ENCODE data around the gene GSG1L2. TPM values are rescaled to one million over a fixed set of nuclear protein-coding genes. Genes with fewer than 3 reads are reported as not detected.

The GSG1L2 gene
- total and polyA plus RNA-seq, 7 donors, result not detected

DNA sequence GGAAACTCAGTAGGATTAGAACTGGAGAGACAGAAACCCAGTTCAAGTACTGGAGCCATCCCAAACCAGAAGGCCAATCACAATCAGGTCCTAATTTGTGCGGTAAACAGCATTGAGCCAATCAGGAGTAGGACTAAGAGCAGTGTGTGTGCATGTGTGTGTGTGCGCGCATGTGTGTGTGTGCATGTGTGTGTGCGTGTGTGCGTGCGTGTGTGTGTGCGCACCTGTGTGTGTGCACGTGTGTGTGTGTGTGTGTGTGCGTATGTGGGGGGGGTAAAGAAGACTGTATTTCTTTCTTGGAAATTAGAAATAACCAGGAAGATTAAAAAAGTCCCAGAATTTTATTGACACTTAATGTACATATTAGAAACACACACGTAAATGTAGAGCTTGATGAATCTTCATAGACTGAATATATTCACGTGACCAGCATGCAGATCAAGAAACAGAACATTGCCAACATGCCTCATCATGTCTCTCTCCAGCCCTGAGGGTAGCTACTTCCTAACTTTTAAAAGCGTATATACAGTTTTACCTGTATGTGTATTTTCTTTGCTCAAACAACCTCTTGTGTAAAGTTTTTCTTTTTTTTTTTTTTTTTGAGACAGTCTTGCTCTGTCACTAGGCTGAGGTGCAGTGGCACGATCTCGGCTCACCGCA is 29.6 kb downstream of the GSG1L2 start:
- 90 to 94% methylated on average over 15 of the region's 15 CpGs for whole genome bisulfite sequencing, 2 donors
- no peaks in the 10 kb centered on the region for H3K9me3 ChIP-seq
- H3K36me3 ChIP-seq, result no peaks in the 10 kb centered on the region
- H3K27me3 ChIP-seq, result no peaks in the 10 kb centered on the region
- no peak overlapping the region for H3K4me3 ChIP-seq
- peaks cover 0 to 9% (median 8%) of the 10 kb centered on the region in 4 donors for H3K4me1 ChIP-seq
- no peak for DNase-seq
- intact Hi-C loops (cut with DNase I), result no loop called here
- H3K27ac ChIP-seq, result no peak overlapping the region
- TF ChIP-seq, protein P1, sequence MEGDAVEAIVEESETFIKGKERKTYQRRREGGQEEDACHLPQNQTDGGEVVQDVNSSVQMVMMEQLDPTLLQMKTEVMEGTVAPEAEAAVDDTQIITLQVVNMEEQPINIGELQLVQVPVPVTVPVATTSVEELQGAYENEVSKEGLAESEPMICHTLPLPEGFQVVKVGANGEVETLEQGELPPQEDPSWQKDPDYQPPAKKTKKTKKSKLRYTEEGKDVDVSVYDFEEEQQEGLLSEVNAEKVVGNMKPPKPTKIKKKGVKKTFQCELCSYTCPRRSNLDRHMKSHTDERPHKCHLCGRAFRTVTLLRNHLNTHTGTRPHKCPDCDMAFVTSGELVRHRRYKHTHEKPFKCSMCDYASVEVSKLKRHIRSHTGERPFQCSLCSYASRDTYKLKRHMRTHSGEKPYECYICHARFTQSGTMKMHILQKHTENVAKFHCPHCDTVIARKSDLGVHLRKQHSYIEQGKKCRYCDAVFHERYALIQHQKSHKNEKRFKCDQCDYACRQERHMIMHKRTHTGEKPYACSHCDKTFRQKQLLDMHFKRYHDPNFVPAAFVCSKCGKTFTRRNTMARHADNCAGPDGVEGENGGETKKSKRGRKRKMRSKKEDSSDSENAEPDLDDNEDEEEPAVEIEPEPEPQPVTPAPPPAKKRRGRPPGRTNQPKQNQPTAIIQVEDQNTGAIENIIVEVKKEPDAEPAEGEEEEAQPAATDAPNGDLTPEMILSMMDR (IDR thresholded peaks at IDR 0.05), result no peak
- no peak for TF ChIP-seq POLR2AphosphoS5 (IDR thresholded peaks at IDR 0.05)
- no peak for TF ChIP-seq POLR2A (IDR thresholded peaks at IDR 0.05)
- no peak for TF ChIP-seq EP300 (IDR thresholded peaks at IDR 0.05)

DNA sequence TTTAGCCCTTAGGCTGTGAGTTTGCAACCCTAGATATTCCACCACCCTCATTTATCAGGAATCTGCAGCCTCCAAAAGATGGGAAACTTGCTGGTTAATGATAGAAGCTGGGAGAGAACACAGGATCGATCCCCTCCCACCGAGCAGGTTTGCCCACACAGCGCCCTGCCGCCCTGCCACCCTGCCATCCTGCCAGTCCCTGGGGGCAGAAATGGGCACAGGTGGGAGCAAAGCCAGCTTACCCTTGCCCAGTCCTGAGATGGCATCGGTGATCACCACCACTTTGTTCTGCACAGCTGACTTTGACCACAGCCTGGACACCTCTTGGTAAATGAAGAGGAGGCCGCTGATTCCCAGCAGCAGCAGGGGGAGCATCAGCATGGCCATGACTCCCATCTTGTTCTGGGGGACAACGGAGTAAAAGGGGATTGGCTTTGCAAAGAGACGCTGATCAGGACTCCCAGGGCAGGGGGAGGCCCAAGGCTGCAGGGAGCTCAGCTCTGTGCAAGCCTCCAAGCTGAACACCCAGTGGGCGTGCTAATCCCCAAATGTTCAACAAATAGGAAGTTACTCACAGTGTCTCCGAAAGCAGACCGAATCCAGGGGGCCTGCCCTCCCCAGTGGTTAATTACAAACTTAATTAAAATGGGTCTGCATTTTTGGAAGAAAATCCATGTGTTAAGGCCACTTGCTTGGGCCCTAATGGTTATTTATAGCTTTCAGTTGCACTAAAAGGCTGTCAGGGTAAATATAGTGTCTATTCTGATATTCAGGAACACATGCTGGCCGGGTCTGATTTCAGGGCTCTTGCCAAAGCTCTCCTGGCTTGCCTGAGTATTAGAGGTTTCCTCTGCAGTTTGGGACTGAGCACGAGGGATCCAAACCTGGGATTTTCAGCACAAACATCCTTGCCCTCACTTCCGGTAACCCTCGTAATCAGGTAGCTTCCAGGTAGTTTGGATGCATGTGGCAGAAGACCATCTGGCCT is 30.7 kb downstream of the GSG1L2 start, which contains the start of gene DHRS7C:
Gene DHRS7C, minus strand, starts transcription at position 704 of the 988 bp plus-strand sequence. Its CDS starts 308 bp downstream, at position 396.
- Histone ChIP-seq H3K27me3 (no peaks in the 10 kb centered on the region), H3K4me1 (peaks cover 0 to 9% (median 8%) of the 10 kb centered on the region in 4 donors), H3K27ac (no peak within 1 kb of the TSS), H3K4me3 (no peak within 1 kb of the TSS), H3K36me3 (no peaks in the 10 kb centered on the region), H3K9me3 (no peaks in the 10 kb centered on the region)
- intact Hi-C loops (cut with DNase I), result no loop called here
- no peak for TF ChIP-seq EP300 (IDR thresholded peaks at IDR 0.05)
- TF ChIP-seq, protein P1 (IDR thresholded peaks at IDR 0.05), result no peak
- WGBS, 2 donors, result 76 to 78% methylated on average over 15 of the region's 15 CpGs
- DNase-seq, result no peak

DNA sequence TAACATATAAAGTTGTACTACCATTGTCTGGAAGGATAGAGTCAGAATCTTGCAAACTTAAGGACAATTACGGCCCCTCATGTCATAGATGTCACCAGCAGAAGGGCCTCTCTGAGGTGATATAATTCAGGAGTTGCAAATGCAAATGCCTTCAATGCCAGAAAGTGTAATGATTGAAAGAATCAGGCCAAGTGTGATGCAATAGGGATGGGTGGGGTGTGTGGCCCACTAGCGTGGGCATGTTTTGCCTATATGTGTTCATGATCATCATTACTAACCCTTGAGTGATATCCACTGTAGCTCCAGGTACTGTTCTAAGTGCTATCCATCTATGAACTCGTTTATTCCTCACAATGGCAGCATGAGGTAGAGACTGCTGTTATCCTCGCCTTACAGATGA is 31.6 kb downstream of the GSG1L2 start:
- H3K27ac ChIP-seq, result no peak overlapping the region
- no peak for TF ChIP-seq POLR2AphosphoS5 (IDR thresholded peaks at IDR 0.05)
- TF ChIP-seq EP300 (IDR thresholded peaks at IDR 0.05), result no peak
- TF ChIP-seq, protein P1 (IDR thresholded peaks at IDR 0.05), result no peak
- no peak for TF ChIP-seq POLR2A (IDR thresholded peaks at IDR 0.05)
- no peak overlapping the region for H3K4me3 ChIP-seq
- no peaks in the 10 kb centered on the region for H3K9me3 ChIP-seq
- intact Hi-C loops (cut with DNase I), result no loop called here
- H3K27me3 ChIP-seq, result no peaks in the 10 kb centered on the region
- no peaks in the 10 kb centered on the region for H3K36me3 ChIP-seq
- peaks cover 0 to 9% (median 8%) of the 10 kb centered on the region in 4 donors for H3K4me1 ChIP-seq
- no peak for DNase-seq
- 64 to 84% methylated on average over 4 of the region's 4 CpGs for WGBS, 2 donors

GRCh38 chr17:9788601-9789000 is 33.3 kb downstream of the GSG1L2 start:
- Histone ChIP-seq H3K4me3 (no peak overlapping the region), H3K9me3 (no peaks in the 10 kb centered on the region), H3K27ac (no peak overlapping the region), H3K27me3 (no peaks in the 10 kb centered on the region), H3K4me1 (peaks cover 0 to 9% (median 8%) of the 10 kb centered on the region in 4 donors), H3K36me3 (no peaks in the 10 kb centered on the region)
- WGBS, 2 donors, result 71 to 81% methylated on average over 8 of the region's 8 CpGs
- DNase-seq, result no peak
- TF ChIP-seq POLR2AphosphoS5 (IDR thresholded peaks at IDR 0.05), result no peak
- TF ChIP-seq EP300 (IDR thresholded peaks at IDR 0.05), result no peak
- TF ChIP-seq, protein P1 (IDR thresholded peaks at IDR 0.05), result no peak
- TF ChIP-seq POLR2A (IDR thresholded peaks at IDR 0.05), result no peak
- intact Hi-C loops (cut with DNase I), result no loop called here

All from sigmoid colon (tissue), 7 donors.